A549 treated with CpdA at 1 μM for 4 hours (cell line): ENCODE results near the gene OR6M1. TPM values are rescaled to one million over a fixed set of nuclear protein-coding genes. Genes with fewer than 3 reads are reported as not detected.

Experiments used
- total RNA-seq: library from RNA; stranded (reverse); fragments of 200-300 nt; extraction: Qiagen RNA extraction; gene quantifications from 5 replicates; pipeline ENCODE4 v1.2.3, GENCODE V29; 2022; ENCODE audit warnings: low read depth

OR6M1 gene
- total RNA-seq = not detected in 5 replicates

GRCh38 chr11:123806249-123806648 lies at the start of gene OR6M1:
Gene OR6M1 (minus strand): TSS chr11:123806349. CDS start chr11:123806349, 0 bp downstream.

Other genes starting within 250 kb of the OR6M1 start
- gene SCN3B, start 151.7 kb downstream of the OR6M1 start, total RNA-seq = 0.14 to 0.23 TPM (median 0.15 TPM) in 5 replicates
- 8.9 to 11.1 TPM (median 9.5 TPM) in 5 replicates for gene ZNF202, start 64.7 kb downstream of the OR6M1 start, total RNA-seq
- gene OR6X1, start 51.8 kb downstream of the OR6M1 start, total RNA-seq = not detected in 5 replicates
- gene TMEM225, start 79.3 kb upstream of the OR6M1 start, total RNA-seq = not detected in 5 replicates
- not detected in 5 replicates for gene OR8D4, start 95.8 kb upstream of the OR6M1 start, total RNA-seq
- not detected in 5 replicates for gene OR4D5, start 133.3 kb upstream of the OR6M1 start, total RNA-seq
- not detected in 5 replicates for gene OR6T1, start 137.5 kb upstream of the OR6M1 start, total RNA-seq
- gene OR10S1, start 171.4 kb upstream of the OR6M1 start, total RNA-seq = not detected in 5 replicates
- not detected in 5 replicates for gene OR10G6, start 188.8 kb upstream of the OR6M1 start, total RNA-seq
- not detected in 5 replicates for gene OR10G4, start 206.6 kb upstream of the OR6M1 start, total RNA-seq
- gene OR10G9, start 216.7 kb upstream of the OR6M1 start, total RNA-seq = not detected in 5 replicates
- not detected in 5 replicates for gene OR10G8, start 220.4 kb upstream of the OR6M1 start, total RNA-seq
- gene OR10G7, start 235.0 kb upstream of the OR6M1 start, total RNA-seq = not detected in 5 replicates